ENCODE data around the gene FGFR1OP2. TPM values are rescaled to one million over a fixed set of nuclear protein-coding genes. Genes with fewer than 3 reads are reported as not detected.

The FGFR1OP2 gene
- polyA plus RNA-seq, 1 of the 3 experiments (the other 2 are of a cell fraction) = 20.6 TPM

DNA sequence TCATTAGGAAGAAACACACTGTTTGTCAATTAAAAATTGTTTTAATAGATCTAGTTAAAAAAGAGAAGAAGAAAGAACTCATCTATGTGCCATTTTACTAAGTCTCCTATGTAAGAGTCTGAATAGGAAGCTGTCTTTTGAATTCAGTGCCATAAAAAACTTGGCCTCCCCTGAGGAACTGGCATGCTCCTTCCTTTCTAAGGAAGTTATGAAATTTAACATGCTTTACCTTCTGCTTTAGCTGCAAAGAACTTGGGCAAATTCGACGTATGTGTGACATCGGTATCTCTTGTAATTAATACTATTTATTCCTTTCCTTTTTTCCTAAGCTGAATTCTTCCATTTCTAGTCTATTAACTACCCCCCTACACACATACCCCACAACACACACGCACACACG is 63.4 kb downstream of the FGFR1OP2 start:
- peaks cover 14 to 23% of the 10 kb centered on the region in 2 experiments for H3K36me3 ChIP-seq (replicated peaks in 1 of 2; ENCODE audit: control insufficient read depth in 1 of 2, insufficient read depth in 2 of 2, low read length in 1 of 2)
- H3F3A ChIP-seq (replicated peaks; ENCODE audit: insufficient read depth) = no peaks in the 10 kb centered on the region
- no peak overlapping the region for H3K4me3 ChIP-seq (ENCODE audit: low read depth in 2 of 2, low read length in 1 of 2)
- no peaks in the 10 kb centered on the region for H3K9me2 ChIP-seq
- peaks cover 30% of the 10 kb centered on the region for H3K79me2 ChIP-seq (ENCODE audit: insufficient read depth)
- peaks cover 10 to 32% of the 10 kb centered on the region in 2 experiments; a peak in 3 of 4 replicates for H3K4me1 ChIP-seq (ENCODE audit: control insufficient read depth in 1 of 2, insufficient read depth in 2 of 2, low read depth in 1 of 2, low read length in 1 of 2)
- 98% methylated on average over 5 of the region's 5 CpGs for WGBS (ENCODE audit: low lambda C conversion rate)
- ChIA-PET POLR2A (no interaction called here), CTCF (interaction anchor here (0.8 to 4.5 kb wide), 4 partner anchors 11 to 305 kb away, joined by 3 to 25 read pairs (median 4); partner anchors contain the start of genes ITPR2 and TM7SF3)
- H3K9ac ChIP-seq = no peak overlapping the region
- H2AFZ ChIP-seq (ENCODE audit: low read depth) = no peak overlapping the region
- no peaks in the 10 kb centered on the region for H3K9me3 ChIP-seq
- H3K27ac ChIP-seq (ENCODE audit: low read depth in 2 of 2, low read length in 1 of 2) = no peak overlapping the region
- no peaks in the 10 kb centered on the region for H3K27me3 ChIP-seq (ENCODE audit: insufficient read depth)
- no peak overlapping the region for H3K4me2 ChIP-seq
- 0 out of 2 replicates have a peak, but pooled peaks cover 6% of the 10 kb centered on the region for H4K20me1 ChIP-seq (ENCODE audit: insufficient read depth)
- TF ChIP-seq CHD2 (IDR thresholded peaks at IDR 0.05; ENCODE audit: low read length, partially characterized antibody) (no peak), FOXJ3 (CRISPR knock-in tag; IDR thresholded peaks at IDR 0.05) (no peak), CTCF (IDR thresholded peaks at IDR 0.05) (no peak)
- TF ChIP-seq, protein P1, sequence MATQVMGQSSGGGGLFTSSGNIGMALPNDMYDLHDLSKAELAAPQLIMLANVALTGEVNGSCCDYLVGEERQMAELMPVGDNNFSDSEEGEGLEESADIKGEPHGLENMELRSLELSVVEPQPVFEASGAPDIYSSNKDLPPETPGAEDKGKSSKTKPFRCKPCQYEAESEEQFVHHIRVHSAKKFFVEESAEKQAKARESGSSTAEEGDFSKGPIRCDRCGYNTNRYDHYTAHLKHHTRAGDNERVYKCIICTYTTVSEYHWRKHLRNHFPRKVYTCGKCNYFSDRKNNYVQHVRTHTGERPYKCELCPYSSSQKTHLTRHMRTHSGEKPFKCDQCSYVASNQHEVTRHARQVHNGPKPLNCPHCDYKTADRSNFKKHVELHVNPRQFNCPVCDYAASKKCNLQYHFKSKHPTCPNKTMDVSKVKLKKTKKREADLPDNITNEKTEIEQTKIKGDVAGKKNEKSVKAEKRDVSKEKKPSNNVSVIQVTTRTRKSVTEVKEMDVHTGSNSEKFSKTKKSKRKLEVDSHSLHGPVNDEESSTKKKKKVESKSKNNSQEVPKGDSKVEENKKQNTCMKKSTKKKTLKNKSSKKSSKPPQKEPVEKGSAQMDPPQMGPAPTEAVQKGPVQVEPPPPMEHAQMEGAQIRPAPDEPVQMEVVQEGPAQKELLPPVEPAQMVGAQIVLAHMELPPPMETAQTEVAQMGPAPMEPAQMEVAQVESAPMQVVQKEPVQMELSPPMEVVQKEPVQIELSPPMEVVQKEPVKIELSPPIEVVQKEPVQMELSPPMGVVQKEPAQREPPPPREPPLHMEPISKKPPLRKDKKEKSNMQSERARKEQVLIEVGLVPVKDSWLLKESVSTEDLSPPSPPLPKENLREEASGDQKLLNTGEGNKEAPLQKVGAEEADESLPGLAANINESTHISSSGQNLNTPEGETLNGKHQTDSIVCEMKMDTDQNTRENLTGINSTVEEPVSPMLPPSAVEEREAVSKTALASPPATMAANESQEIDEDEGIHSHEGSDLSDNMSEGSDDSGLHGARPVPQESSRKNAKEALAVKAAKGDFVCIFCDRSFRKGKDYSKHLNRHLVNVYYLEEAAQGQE (IDR thresholded peaks at IDR 0.05; ENCODE audit: low read depth, low read length) = no peak
- TF ChIP-seq, protein P2, sequence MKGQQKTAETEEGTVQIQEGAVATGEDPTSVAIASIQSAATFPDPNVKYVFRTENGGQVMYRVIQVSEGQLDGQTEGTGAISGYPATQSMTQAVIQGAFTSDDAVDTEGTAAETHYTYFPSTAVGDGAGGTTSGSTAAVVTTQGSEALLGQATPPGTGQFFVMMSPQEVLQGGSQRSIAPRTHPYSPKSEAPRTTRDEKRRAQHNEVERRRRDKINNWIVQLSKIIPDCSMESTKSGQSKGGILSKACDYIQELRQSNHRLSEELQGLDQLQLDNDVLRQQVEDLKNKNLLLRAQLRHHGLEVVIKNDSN (IDR thresholded peaks at IDR 0.05; ENCODE audit: borderline replicate concordance, low read depth) = no peak
- no peak for DNase-seq

- no peak overlapping the region for H3K4me2 ChIP-seq
- WGBS (ENCODE audit: low lambda C conversion rate) = 89% methylated on average over 5 of the region's 5 CpGs
- H3K79me2 ChIP-seq (ENCODE audit: insufficient read depth) = peaks cover 35% of the 10 kb centered on the region
- CTCF ChIA-PET = interaction anchor here (0.6 to 4.5 kb wide), 4 partner anchors 10 to 169 kb away, joined by 3 to 25 read pairs (median 4); partner anchors contain the start of genes ITPR2 and TM7SF3
- TF ChIP-seq JUND (IDR thresholded peaks at IDR 0.05) = no peak
- no peak for TF ChIP-seq MEF2A (IDR thresholded peaks at IDR 0.05; ENCODE audit: borderline replicate concordance, low read depth)
- TF ChIP-seq, protein P3, sequence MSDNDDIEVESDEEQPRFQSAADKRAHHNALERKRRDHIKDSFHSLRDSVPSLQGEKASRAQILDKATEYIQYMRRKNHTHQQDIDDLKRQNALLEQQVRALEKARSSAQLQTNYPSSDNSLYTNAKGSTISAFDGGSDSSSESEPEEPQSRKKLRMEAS (IDR thresholded peaks at IDR 0.05; ENCODE audit: low read depth) = no peak
- no peak for TF ChIP-seq NRF1 (IDR thresholded peaks at IDR 0.05; ENCODE audit: low read depth, low read length)
- TF ChIP-seq GABPA (IDR thresholded peaks at IDR 0.05; ENCODE audit: low read depth) = no peak
- TF ChIP-seq RFX5 (IDR thresholded peaks at IDR 0.05; ENCODE audit: low read length) = no peak
- H4K20me1 ChIP-seq (ENCODE audit: insufficient read depth) = 0 out of 2 replicates have a peak, but pooled peaks cover 6% of the 10 kb centered on the region
- no peaks in the 10 kb centered on the region for H3K9me2 ChIP-seq
- H3K4me3 ChIP-seq (ENCODE audit: low read depth in 2 of 2, low read length in 1 of 2) = no peak overlapping the region
- H3K9ac ChIP-seq = no peak overlapping the region
- H3K27ac ChIP-seq (ENCODE audit: low read depth in 2 of 2, low read length in 1 of 2) = no peak overlapping the region
- H3K27me3 ChIP-seq (ENCODE audit: insufficient read depth) = no peaks in the 10 kb centered on the region
- H3K36me3 ChIP-seq (replicated peaks in 1 of 2; ENCODE audit: control insufficient read depth in 1 of 2, insufficient read depth in 2 of 2, low read length in 1 of 2) = peaks cover 11 to 23% of the 10 kb centered on the region in 2 experiments
- H3K9me3 ChIP-seq = no peaks in the 10 kb centered on the region
- POLR2A ChIA-PET = no interaction called here
- H2AFZ ChIP-seq (ENCODE audit: low read depth) = no peak overlapping the region
- peaks cover 10 to 32% of the 10 kb centered on the region in 2 experiments; a peak in 3 of 4 replicates for H3K4me1 ChIP-seq (ENCODE audit: control insufficient read depth in 1 of 2, insufficient read depth in 2 of 2, low read depth in 1 of 2, low read length in 1 of 2)
- no peak for DNase-seq
- H3F3A ChIP-seq (replicated peaks; ENCODE audit: insufficient read depth) = no peaks in the 10 kb centered on the region
Measured at GRCh38 chr12:27002141-27002540, 63.9 kb downstream of the FGFR1OP2 start.

All from SK-N-SH (cell line).